HG03159 (cell line): ENCODE data around the gene NR5A1.

Experiments
- ATAC-seq: cut with Tn5 transposase; IDR thresholded peaks from one replicate; pipeline ENCODE4 v1.9.1; 2021; ENCODE audit warnings: mild to moderate bottlenecking, moderate library complexity; ENCODE audit not compliant: unreplicated experiment

The NR5A1 gene

DNA sequence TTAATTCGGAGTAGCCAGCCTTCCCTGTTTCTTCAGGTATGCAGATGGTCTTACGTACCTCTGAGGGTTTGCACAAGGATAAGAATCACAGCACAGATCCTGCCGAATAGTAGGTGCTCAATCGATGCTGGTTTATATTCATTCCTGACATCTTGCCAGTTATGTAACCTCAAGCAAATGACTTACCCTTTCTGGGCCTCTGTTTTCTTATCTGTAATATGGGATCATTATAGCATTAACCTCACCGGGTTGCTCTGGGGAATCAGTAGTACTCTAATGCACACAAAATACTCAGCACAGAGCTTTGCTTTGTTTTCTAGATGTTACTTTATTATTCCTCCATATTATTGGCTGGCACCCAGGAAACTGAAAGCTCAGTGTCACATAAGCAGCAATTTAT, 7.7 kb upstream of the NR5A1 start:
- no peak for ATAC-seq

DNA sequence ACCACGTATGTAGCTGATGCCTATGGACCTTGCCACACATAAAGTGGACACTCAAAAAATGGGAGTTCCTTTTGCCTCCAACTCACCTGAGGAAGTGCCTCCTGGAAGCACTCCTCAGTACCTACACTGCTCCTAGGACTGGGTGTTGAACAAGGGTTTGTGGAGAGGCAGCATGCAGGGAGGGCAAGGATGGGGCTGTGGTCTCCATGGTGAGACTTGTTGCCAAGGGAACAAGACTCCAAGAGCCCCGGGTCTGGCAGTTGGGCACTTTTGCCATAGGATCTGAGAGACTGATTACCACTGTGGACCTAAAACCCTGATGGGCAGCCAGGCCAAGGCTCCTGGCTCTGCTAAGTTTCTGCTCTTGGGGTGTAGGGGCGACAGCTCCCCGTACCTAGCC, 6.9 kb upstream of the NR5A1 start:
- ATAC-seq: no peak

DNA sequence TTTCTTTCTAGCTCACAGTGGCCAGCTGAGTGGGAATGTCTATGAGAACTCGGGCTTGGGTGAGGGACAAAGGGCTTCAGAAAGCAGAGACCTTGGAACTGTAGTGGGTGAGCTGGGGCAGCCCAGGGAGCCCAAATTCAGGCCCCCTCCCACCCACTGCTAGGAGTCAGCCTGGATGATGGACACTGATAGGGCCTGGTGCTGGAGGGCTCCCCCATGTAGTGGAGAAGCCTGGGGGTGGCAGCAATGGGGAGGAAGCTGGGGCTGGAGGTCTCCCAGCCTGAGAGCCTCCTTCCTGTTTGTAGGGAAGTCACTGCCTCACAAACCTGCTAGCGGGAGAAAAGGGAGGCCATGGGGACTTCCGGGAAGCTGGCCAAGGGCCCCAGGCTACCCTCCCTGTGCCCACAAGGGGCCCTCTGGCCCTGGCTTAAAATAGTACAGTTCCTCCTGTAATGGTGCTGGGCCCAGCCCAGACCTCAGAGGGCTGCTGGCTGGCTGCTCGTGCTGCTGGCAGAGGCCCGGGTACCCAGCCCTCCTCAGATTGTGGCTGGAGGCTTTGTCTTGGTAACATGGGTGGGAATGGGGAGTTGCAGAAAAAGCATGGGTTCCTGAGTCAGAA, 6.3 kb upstream of the NR5A1 start:
- no peak for ATAC-seq

DNA sequence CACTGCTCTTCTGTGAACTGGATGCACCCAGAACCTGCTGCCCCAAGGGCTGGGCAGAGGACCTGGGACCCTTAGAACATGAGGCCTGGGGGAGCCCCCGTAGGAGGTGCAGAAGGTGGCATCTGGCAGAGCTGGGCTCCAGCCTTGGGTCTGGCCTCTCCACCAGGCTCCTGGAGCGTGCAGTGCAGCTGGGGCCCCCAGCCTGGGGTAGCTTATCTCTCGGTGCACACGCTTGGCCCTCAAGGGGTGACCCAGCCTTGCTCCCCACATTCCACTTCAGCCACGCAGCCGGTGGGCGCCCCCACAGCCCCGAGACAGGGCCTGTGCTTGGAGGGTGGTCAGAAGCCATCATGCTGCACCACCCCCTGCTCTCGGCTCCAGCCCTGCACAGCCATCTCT, 5.6 kb upstream of the NR5A1 start:
- ATAC-seq: no peak

DNA sequence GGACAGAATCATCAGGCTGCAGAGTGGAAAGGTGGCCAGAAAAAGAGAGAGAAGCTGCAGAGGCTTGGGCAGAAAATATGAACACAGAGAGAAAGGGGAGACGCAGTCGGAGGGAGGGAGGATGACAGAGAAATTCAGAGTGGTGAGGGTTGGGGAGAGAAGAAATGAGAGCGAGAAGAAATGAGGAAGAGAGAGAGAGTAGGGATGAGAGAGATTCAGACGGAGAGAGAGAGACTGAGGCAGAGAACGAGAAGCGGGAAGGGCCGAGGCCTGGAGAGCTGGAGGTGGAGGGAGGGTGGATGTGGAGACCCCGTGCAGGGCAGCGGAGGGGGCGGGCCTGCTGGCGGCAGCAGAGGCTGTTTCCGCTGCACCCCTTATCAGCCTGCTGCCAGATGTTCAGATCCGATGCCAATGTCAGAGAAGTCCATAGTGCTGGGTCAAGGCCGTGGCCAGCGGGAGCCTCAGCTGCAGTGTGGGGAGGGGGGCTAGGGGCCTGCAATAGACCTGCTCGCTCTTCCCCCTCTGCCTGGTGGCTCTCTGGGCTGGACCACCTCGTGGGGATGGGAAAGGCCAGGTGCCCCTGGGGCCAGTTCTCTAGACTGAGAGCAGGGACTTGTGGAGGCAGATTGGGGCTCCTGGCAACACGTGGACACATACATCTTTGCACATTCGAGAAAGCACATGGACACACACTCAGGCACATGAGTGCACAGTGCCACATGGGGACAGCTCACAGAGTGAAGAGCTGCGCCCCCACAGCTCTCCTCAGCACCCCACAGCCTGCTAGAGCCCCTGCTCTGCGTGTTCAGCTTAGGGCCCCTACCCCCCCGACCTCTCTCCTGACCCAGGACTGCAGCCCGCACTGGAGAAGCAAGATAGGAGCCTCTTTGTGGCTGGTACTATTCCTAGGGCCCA, 4.9 kb upstream of the NR5A1 start:
- ATAC-seq: no peak

DNA sequence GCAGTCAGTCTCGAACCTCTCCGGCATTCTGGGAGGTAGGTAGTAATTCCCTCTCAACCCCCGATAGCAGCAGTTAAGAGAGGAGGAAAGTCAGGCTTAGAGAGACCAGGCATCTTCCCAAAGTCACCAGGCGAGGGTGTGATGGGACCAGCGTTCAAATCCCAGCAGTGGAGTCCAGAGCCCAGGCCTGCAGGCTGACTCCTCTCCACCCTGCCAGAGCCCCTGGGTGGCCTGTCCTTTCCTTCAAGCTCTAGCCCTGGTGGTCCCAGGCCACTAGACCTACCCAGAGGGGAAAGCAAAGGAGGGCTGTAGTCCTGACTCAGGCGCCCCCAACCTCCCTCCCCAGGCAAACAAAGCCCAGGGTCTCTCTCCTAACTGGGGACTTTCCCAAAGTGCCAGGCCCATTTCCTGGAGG, 4.2 kb upstream of the NR5A1 start:
- ATAC-seq: no peak

DNA sequence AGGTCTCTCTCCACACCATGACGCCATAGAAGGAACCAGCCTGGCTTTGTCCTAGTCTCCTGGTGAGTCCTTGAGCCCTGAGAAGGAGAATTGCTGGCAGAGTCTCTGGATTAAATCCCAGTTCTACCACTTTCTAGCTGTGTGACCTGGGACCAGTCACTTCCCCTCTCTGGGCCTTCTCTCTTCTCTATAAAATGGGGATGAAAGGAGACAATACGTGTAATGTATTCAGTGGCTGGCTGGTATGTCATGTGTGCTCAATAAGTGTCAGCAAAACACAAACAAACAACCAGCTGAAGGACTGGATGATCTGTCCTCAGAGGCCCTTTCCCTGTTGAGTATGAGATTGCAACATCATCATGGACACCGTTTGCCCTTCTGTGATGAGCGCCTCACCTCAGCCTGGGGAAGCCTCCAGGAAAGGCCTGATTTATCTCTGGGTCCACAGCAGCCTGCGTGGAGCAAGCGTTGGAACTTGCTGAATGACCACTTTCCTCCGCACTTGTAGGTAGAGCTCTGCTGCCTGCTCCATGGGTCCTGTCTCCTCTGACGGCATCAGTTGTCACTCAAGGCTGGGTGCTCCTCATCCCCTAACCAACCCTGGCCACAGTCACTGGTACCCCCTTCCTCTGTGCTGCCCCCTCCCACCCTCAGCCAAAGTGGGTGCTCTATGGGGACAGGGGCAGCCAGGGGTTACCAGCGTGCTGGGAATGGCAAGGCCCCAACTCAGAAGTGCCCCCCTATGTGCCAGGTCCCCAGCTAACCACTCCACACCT, 3.6 kb upstream of the NR5A1 start:
- ATAC-seq: no peak

DNA sequence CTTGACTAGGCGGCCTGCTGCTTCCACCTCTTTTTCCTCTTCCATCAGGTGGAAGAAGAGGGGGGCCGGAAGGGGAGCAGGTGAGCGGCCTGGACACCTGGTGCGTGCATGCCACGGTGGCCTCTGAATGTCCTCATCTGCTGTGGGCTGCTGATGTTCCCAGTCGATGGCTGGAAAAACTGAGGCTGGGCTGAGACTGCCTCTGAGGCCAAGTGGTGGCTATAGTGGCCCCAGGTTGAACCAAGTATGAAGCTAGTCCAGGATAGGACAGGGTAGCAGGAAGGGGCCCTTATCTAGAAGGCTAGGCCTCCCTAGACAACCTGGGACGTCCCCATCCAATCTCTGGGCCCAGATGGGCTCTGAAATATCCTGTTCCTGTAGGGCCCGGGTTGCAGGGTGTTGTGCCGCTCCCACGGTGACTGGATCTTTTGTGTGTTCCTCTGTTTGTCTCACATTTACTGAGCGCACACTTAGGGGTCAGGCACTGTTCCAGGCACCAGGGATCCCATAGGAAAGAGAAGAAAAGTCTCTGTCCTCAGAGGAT, 753 bp upstream of the NR5A1 start:
- ATAC-seq: no peak

DNA sequence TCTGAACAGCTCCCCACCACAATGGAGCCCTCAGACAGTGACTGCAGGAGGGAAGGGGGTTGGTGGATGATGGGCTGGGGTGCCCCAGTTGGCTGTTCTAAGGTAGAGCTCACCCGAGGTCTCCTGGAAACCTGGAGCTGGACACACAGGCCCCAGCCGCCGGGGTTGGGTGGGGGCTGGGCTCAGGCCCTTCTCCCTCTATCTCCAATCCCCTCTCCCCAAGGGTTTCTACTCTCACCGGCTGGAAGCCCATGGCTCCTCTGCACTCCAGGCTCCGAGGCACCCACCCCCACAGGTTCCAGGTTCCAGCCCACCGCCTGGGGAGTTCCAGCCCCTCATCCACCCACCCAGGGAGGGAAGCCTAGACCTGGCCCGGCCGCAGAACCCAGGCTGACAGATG, 766 bp downstream of the NR5A1 start:
- ATAC-seq: no peak

DNA sequence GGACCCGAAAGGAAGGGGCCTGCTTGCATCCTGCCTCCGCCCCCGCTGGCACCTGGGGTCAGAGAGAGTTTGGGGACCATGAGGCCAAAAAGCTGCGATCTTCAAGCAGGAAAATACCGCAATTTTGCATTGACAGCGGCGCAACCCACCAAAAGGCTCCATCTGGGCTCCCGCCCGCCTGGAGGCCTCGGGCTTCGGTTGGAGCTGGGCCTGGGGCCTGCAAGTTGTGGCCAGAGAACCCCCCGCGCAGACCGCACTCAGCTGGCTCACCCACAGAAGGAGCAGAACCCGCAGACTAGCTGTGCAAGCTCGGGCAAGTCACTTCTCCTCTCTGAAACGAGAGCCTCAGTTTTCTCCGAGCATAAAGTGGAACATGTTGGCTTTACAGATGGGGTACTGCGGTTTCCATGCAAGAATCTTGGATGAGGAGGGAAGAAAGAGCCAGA, 1.3 kb downstream of the NR5A1 start:
- ATAC-seq: no peak

DNA sequence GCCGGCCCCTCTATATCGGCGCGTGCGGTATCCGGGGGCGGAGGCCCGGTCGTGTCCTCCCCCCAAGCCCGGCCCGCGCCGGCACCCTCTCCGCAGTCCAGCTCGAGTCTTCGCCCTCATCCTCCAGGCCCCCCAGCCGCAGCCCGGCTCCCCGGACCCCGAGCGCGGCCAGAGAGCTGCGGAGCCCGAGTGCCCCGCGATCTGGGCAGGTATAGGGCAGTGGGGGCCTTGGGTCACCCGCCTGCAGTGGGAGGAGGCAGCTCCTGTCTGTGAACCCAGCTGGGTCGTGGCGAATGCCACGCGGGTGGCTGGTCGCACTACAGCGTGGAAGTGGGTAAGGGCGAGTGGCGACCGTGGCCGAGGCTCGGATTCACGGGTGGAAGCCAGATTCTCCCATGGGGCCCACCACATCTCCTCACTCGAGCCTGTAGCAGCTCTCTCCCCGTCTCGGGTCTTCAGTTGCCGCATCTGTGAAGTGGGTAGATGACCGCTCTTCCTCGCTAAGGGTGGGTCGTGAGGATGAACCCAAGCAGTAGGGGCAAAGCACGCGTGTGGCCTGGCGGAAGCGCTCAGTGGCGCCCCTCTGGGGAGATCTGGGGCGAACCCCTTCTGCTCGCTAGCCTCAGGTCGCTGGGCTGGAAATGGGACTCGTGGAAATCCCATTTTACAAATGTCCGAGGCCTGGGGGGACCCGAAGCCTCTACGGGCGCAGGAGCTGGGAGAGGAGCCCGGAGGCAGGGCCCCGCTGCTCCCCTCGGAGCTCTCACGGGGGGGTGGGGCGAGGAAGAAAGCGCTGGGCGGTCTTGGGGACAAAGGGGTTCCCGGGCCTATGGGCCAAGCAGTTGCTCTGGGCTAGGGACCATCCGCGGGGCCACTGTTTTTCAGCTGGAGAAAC, 1.9 kb downstream of the NR5A1 start:
- ATAC-seq: no peak

DNA sequence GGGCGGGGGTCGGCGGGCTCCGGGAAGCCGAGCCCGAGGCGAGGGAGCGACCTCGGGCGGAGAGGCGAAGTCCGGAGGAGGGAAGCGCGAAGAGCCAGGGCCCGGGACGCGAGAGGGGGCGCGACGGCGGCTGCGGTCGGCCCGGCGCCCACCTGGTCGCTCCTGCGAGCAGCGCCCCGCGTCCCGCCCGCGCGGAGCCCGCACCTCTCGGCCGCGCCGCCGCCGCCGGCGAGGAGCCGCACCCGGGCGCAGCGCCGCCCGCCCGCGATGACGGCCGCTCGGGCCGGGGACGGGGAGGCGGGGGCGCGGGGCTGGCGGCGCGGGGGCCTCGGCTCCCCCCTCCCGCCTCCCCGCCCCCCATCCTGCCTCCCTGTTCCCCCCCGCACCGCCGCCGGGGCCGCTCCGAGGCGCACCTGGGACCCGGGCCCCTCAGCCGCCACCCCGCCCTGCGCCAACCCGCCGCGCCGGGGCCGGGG, 2.6 kb downstream of the NR5A1 start:
- no peak for ATAC-seq

DNA sequence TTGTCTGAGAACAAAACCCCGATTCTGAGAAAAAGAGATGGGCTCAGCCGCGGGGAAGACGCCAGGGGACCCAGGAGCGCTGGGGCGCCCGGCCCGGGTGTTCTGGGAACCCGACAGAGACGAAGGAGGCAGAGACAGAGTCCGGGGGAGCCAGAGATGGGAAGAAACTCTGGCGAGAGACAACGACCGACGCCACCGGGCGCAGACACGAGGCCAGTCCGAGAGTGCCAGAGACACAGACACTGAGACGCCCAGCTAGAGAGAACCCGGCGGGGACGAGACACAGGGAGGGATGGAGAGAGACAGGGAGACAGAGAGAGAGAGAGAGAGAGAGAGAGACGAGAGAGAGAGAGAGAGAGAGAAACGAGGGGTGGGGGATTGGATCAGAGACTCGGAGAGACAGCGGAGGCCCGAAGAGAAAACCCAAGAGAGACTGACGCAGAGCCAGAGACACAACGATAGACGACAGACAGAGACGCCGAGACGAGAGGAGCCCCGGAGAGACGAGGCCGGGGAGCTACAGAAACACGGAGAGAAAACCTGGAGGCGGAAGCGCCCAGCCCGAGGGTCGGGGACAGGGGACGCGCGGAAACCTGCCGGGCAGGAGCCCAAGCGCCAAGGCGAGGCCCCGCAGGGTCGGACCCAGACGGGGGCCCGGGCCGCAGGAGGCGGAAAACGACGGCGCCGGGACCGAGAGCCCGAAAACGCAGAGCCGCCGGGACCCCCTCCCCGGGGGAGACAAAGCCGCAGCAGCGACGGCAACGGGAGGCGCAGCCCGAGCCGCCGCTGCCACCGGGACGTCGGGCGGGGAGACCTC, 3.3 kb downstream of the NR5A1 start:
- ATAC-seq: no peak

DNA sequence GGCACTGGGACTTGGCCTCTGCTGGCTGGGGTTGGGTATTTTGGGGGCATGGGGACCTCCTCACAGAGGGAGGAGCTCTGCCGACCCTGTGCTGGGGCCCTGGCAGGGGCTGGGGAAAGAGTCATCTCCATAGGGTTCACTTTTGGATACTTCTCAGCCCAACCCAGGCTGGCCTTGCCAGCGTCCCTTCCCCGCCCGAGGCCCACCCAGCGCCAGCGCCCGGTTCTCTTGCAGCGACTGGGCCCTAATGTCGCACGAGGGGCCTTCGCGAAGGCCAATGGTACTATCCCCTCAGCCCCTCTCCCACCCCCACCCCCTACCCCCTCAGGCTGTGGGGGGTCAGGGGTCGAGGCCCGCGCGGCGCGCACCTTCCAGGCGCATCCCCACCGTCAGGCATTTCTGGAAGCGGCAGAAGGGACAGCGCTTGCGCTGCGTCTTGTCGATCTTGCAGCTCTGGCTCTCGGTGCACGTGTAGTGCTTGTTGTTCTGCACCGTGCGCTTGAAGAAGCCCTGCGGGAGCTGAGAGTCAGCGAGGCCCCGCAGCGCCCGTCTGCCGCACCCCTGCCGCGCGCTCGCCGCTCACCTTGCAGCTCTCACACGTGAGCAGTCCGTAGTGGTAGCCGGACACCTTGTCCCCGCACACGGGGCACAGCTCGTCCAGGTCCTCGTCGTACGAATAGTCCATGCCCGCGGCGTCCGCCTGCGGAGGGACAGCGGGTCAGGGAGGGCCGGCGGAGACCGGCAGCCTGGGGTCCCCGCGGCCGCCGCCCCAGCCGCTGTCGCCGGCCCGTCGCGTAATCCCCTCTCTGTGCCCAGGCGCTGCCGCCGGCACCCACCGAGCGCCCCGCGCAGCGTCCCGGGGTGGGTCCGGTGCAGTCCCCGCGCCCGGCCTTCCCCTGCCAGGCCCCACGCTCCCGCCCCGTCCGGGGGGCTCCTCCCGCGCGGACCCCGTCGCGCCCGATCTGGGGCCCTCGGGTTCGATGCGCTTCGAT, 4.2 kb downstream of the NR5A1 start:
- ATAC-seq: no peak

DNA sequence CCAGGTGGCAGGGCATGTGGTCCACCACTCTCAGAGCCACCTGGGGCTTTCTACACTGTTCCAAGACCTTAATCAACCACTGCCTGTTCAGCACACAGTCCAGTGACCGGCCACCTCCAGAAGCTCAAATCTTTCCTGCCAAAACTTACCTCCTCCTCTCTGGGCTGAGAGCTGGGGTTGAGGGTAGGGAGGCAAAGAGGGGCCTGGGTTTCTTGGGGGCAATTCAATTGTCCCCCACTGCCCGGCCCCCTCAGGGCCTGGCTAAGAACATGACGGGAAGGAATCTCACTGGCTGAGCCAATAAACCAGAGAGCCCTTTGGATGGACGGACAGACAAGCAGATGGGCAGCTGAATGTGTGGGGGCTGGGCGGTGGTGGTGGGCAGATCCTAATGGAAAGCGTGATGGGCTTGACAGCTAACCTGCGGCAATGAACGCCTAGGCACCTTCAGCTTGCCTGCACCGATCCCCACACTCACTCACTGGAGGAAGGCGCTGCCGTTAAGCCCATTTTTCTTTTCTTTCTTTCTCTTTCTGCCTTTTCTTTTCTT, 5.4 kb downstream of the NR5A1 start:
- ATAC-seq: no peak

DNA sequence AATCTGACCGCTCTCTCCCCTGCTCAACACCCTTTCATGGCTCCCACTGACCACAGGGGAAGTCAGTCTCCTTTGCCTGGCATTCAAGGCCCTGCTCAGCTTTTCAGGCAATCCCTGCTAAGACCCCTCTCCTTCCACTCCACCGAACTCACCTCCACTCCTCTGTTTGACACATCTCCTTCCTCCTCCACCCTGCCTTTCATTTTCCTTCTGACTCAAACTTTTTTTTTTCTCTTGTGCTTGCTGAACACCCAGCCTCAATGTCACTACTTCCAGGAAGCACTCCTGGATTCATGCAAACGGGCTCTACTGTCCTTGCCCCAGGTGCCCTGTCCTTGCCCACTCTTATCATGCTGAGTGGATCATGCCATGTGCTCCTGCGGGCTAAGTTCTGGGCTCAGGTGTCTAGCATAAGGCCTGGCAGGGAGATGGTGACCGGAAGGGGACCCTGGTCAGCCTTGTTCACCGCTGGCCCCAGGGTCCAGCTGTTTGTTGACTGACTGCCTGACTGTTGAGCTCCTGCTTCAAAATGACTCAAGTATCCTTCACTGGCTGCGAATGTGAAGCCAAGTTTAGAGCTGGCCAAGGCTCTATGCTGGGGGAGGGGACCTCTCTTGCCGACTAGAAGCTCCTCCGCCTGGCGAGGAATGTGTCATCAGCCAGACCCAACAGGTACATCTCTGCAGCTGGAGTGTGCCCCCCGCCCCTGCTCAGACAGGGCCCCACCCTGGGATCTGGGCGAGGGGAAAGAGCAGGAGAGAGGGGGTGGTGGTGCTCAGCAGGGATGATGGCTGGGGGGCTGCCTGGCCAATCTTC, 6.2 kb downstream of the NR5A1 start:
- no peak for ATAC-seq
